ENCODE data around the gene SEMA6B. TPM values are rescaled to one million over a fixed set of nuclear protein-coding genes. Genes with fewer than 3 reads are reported as not detected.

SEMA6B gene
- total RNA-seq, 1 experiment from 2014 or later = 38.4 TPM

- H3K36me3 Mint-ChIP-seq (ENCODE audit: insufficient read depth in 1 of 3, low read depth in 3 of 3) = peaks cover 18 to 57% (median 53%) of the 10 kb centered on the region in 3 experiments; a peak in 6 of 7 replicates
- Histone ChIP-seq H2BK5ac (ENCODE audit: insufficient read length, low read length) (no peak overlapping the region), H3K56ac (ENCODE audit: insufficient read length, low read depth, low read length) (no peak overlapping the region), H2BK15ac (ENCODE audit: low read depth, low read length) (no peak overlapping the region), H2AFZ (ENCODE audit: low read length) (no peak overlapping the region), H4K8ac (replicated peaks; ENCODE audit: insufficient read length, low read depth, low read length) (no peak overlapping the region), H3K9me3 (ENCODE audit: control insufficient read depth, low read depth, low read length) (no peaks in the 10 kb centered on the region), H3K27me3 (ENCODE audit: insufficient read depth, low read length) (no peaks in the 10 kb centered on the region), H4K91ac (ENCODE audit: insufficient read length, low read depth, low read length) (no peak overlapping the region), H2AK5ac (ENCODE audit: insufficient read length, low read length) (no peak overlapping the region), H3K27ac (ENCODE audit: insufficient read length, low read depth, low read length) (no peak overlapping the region), H2BK20ac (ENCODE audit: low read depth, low read length, poor library complexity, severe bottlenecking) (no peak overlapping the region), H3K18ac (ENCODE audit: insufficient read length, low read depth, low read length) (no peak overlapping the region), H3K79me2 (ENCODE audit: insufficient read depth, low read length) (no peaks in the 10 kb centered on the region), H3K79me1 (ENCODE audit: insufficient read depth, low read depth, low read length, poor library complexity, severe bottlenecking) (no peaks in the 10 kb centered on the region), H3K23me2 (ENCODE audit: insufficient read length, low read depth, low read length, poor library complexity, severe bottlenecking) (no peaks in the 10 kb centered on the region), H3T11ph (ENCODE audit: low read length) (no peak overlapping the region), H3K23ac (ENCODE audit: insufficient read length, low read depth, low read length) (no peak overlapping the region), H3K9ac (ENCODE audit: extremely low read depth, insufficient read length, low read length) (no peak overlapping the region), H3K14ac (ENCODE audit: insufficient read depth, low read length) (no peak overlapping the region), H2BK12ac (ENCODE audit: insufficient read length, low read depth, low read length) (no peak overlapping the region), H4K20me1 (ENCODE audit: control insufficient read depth, insufficient read depth, insufficient read length) (peaks cover under 1% of the 10 kb centered on the region), H3K4me2 (ENCODE audit: insufficient read depth, insufficient read length, low read length) (no peak overlapping the region), H3K4ac (ENCODE audit: low read depth, low read length) (no peak overlapping the region), H4K5ac (ENCODE audit: insufficient read length, low read depth, low read length) (no peak overlapping the region), H3K4me1 (ENCODE audit: insufficient read depth, low read length) (no peaks in the 10 kb centered on the region), H2BK120ac (ENCODE audit: low read depth, low read length, poor library complexity, severe bottlenecking) (no peak overlapping the region)
- H3K9me3 Mint-ChIP-seq = no peaks in the 10 kb centered on the region
- no peak for TF ChIP-seq CTCF (conservative IDR thresholded peaks at IDR 0.05)
- H3K4me3 Mint-ChIP-seq = no peak overlapping the region
- no peaks in the 10 kb centered on the region for H3K4me1 Mint-ChIP-seq
- DNase-seq = no peak
- no CpG with 5 or more reads among the region's 25 CpGs for WGBS (ENCODE audit: extremely low coverage, insufficient read length, low lambda C conversion rate)
- H3K27me3 Mint-ChIP-seq (ENCODE audit: low read depth) = no peaks in the 10 kb centered on the region
- no peak overlapping the region for H3K27ac Mint-ChIP-seq
Observed at GRCh38 chr19:4497770-4498389, 61.6 kb downstream of the SEMA6B start.

Data from H9 (cell line).